GM21381 (cell line): Measurements from ENCODE around the gene COL8A1.
A peak's percentile ranks its signal among the peaks of the same experiment; 100 is the strongest.

Experiments
- ATAC-seq: cut with Tn5 transposase; IDR thresholded peaks from one replicate; pipeline ENCODE4 v1.9.1; 2021; ENCODE audit warnings: mild to moderate bottlenecking, moderate library complexity; ENCODE audit not compliant: unreplicated experiment

Gene COL8A1

GRCh38 chr3:99668044-99668443 lies 29.6 kb downstream of the COL8A1 start:
- ATAC-seq = no peak

- ATAC-seq = no peak
Measured at GRCh38 chr3:99669879-99670555, 31.6 kb downstream of the COL8A1 start.

- ATAC-seq = no peak
Measured at GRCh38 chr3:99670556-99670950, 32.2 kb downstream of the COL8A1 start.

GRCh38 chr3:99674086-99674789 lies 35.8 kb downstream of the COL8A1 start:
- ATAC-seq = no peak

GRCh38 chr3:99678023-99678422 lies 39.6 kb downstream of the COL8A1 start:
- no peak for ATAC-seq

GRCh38 chr3:99678896-99679295 lies 40.5 kb downstream of the COL8A1 start:
- ATAC-seq = no peak

GRCh38 chr3:99681512-99681911 lies 43.1 kb downstream of the COL8A1 start:
- ATAC-seq = peak; percentile 84

- no peak for ATAC-seq
Measured at GRCh38 chr3:99681976-99682375, 43.6 kb downstream of the COL8A1 start.

DNA sequence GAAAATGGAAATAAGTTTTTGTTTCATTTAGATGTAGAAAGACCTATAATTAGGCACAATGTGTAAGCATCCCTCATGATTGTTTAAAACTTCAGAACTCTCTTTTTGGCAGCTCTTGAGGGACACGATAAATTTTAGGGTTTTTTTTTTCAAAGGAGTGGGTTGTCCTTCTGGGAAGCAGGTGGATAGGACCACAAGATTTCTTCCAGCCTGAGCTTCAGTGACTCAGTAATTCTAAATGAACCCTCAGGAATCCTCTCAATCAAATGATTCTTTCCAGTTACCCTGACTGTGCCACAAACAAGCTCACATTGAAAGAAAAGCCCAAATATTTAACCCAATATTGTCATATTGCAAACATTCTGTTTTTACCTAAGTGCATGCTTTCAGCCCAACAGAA lies 45.1 kb downstream of the COL8A1 start:
- no peak for ATAC-seq

DNA sequence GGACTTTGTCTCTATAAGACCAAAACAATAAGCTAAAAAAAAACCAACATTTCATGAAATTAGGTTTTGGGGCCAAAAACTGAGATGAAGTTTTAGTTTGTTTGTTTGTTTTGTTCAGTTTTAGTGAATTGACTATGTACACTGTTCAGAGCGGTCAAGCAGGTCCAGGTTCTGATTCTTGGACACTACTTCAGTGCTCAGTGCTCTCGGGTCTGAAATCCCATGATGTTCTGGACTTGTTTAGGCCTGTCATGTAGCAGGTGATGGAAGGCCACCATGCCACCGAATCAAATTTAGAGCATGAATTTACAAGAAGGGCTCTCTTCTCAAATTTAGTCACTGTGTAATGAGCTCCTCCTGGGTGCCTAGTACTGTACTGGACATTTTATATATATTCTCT lies 45.5 kb downstream of the COL8A1 start:
- ATAC-seq = no peak

DNA sequence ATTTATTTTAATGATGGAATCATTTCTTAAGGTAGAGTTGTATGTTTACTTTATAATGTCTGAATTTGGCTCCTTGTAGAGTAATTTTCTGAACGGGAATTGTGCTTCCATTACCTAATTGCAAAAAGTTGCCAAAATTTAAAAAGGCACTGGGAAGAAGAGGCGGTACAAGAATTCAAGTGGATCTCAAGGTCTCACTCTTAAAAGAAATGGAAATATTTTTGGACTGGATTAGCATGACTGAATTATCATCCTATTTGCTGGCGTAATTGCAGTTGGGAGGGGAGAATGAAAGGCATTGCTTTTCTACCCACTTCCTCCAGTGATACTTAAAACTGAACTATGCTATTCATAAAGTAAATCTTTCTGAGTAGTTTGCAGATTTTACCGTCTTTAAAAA lies 46.2 kb downstream of the COL8A1 start:
- no peak for ATAC-seq

GRCh38 chr3:99686469-99686868 lies 48.1 kb downstream of the COL8A1 start:
- no peak for ATAC-seq

- no peak for ATAC-seq
Measured at GRCh38 chr3:99686955-99687612, 48.7 kb downstream of the COL8A1 start.

GRCh38 chr3:99690761-99691369 lies 52.5 kb downstream of the COL8A1 start:
- ATAC-seq = no peak

DNA sequence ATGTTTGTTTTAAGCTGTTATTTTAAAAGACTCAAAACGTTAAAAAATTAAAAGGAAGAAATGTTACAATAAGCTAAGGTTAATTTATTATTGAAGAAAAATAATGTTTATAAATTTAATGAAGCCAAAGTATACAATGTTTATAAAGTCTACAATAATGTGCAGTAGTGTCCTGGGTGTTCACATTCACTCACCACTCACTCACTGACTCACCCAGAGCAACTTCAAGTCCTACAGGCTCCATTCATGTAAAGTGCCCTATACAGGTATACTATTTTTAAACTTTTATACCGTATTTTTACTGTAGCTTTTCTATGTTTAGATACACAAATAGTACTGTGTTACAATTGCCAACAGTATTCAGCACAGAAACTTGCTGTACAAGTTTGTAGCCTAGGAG lies 55.2 kb downstream of the COL8A1 start:
- no peak for ATAC-seq

GRCh38 chr3:99696497-99696896 lies 58.1 kb downstream of the COL8A1 start:
- no peak for ATAC-seq

DNA sequence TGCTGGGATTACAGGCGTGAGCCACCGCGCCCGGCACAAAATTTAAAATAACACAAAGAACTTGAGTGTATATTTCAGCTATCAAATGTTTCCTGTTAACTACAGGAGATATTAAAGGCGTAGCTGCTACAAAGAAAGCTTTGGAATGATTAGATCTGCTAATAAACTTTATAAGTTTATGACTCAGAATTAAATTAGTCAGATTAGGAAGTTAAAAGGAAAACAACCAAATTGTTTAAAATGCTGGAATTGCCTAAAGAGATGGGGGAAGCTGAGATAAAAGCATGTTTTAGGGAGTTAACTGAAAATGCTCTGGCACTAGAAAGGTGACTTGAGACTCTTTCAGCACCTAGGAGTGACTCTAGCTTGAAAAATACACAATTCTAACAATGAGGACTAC lies 58.9 kb downstream of the COL8A1 start:
- no peak for ATAC-seq

GRCh38 chr3:99698932-99699331 lies 60.5 kb downstream of the COL8A1 start:
- ATAC-seq = no peak

DNA sequence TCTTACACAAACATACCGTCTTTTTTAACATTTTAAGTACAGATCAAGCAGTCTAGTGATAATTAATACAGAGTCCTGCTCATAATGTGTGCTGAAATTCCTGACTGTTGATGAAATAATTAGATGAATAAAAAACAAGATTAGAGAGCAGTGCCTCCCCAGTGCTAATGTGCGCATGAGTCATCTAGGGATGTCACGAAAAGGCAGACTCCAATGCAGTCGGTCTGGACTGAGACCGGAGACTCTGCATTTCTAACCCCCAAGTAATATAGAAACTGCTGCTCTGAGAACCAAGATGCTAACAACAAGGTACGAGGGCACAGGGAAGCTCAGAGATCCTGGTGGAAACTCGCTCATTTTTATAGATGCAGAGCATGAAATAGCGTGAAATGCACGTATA lies 61.4 kb downstream of the COL8A1 start:
- no peak for ATAC-seq

- no peak for ATAC-seq
Measured at GRCh38 chr3:99700631-99701268, 62.4 kb downstream of the COL8A1 start.
